Measurements from ENCODE around the gene KCNQ5. TPM values are rescaled to one million over a fixed set of nuclear protein-coding genes. Genes with fewer than 3 reads are reported as not detected.
"Not testable (repeated sequence)": the region's sequence is repeated elsewhere in the genome, so short reads cannot be mapped to it uniquely, and the experiment has no call there.

KCNQ5 gene
- total RNA-seq, 1 experiment from 2014 or later: 7.1 TPM

DNA sequence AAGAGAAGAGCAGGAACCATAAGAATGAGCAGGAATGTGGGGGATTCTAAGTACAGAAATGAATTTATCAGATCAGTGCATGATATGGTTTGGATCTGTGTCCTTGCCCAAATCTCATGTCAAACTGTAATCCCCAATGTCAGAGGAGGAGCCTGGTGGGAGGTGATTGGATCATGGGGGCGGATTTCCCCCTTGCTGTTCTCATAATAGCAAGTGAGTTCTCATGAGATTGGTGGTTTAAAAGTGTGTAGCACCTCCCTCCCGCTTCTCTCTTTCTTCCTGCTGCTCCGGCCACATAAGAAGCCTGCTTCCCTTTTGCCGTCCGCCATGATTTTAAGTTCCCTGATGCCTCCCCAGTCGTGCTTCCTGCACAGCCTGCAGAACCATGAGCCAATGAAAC lies 554.2 kb downstream of the KCNQ5 start:
- DNase-seq (ENCODE audit: low read depth): no peak

DNA sequence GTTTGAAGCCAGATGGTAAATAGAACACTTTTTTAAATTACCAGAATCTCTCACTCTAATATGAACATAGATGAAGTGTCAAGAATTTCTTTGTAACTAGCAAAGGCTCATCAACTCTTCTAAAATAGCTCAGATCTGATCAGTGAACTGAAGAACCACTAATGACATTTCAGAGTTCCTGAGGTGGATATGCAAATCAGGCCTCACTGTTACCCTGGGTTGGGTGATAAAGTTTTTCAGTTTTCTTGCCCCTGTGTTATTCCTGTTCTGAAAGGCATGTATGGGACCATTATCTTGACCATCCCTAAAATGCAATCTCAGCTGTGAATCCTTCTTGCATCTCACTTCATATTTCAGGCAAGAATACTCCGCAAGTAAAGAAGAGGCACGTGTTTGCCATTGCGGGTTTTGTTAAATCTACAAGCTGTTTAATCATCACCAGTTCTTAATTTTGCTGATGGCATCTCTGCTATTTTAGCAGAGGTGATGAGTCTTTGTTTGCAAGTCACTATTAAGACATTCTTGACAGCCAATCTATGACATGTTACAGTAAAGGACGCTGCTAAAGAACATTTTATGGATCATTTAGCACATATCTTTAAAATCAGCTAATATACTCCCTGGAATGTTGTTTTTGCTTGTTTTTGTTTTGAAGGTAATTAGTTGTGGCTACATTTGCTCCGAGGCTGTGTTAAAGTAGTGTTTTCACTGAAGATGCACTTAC lies 555.5 kb downstream of the KCNQ5 start:
- no peak for DNase-seq (ENCODE audit: low read depth)

DNA sequence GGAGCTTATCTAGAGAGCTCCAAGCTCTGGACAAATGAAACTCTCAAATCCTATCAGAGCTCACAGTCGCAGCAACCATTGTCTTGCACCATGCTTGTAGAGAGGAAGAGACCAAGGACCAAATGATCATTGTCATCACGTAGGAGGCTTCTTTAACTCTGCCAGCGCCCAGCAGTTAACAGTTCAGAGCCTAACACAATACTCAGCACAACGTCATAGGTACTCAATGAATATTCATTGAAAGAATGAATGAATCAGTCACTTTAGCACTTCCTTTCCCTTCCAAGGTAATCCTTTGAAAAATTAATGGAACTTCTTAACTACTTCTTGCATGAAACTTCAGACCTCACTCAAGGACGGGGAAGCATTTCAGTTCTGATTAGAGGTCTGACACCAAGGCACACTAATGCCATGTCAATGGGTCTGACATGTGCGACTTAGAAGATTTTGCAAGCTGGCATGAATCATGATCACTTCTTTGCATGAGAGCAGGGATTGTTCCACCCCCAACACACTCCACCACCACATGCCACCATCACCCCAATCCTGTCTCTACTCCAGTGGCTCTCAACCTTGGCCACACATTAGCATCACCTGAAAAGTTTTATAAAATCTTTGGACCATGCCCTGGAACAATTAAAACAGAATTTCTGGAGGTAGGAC lies 558.3 kb downstream of the KCNQ5 start:
- DNase-seq (ENCODE audit: low read depth): peak; percentile 33

DNA sequence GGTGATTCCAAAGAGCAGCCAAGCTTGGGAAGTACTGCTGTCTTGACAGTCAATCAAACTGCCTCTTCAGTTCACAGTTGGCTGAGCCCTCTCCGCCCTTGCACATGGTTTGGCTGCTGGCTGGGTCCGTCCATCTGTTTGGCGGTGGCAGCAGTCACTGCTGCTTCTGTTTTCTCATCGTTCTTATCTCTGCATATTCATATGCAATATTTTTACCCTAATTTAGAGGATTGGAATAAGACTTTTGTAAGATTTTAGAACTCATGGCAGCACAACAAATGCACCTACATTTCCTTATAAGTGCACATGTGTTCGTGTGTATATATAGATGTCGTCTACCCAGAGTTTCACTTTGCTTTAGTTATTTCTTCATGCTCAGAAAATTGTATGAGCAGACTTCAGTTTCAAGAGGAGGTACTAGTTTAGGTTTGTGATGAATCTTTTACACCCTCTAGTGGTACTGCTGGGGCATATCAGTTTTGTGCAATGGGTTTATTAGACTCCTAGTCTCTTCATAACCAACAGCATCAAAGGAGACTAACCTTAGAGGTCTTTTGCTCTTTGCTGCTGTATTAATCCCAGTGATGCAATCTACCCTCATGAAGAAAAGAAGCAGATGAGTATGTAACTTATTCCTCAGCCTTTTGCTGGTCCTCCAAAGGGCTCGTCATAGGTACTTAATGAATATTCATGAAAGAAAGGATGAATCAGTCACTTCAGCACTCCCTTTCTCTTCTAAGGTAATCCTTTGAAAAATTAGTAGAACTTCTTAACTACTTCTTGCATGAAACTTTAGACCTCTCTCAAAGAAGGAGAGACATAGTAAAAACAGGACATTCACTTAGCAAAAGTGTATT lies 559.1 kb downstream of the KCNQ5 start:
- peak; percentile 77 for DNase-seq (ENCODE audit: low read depth)

DNA sequence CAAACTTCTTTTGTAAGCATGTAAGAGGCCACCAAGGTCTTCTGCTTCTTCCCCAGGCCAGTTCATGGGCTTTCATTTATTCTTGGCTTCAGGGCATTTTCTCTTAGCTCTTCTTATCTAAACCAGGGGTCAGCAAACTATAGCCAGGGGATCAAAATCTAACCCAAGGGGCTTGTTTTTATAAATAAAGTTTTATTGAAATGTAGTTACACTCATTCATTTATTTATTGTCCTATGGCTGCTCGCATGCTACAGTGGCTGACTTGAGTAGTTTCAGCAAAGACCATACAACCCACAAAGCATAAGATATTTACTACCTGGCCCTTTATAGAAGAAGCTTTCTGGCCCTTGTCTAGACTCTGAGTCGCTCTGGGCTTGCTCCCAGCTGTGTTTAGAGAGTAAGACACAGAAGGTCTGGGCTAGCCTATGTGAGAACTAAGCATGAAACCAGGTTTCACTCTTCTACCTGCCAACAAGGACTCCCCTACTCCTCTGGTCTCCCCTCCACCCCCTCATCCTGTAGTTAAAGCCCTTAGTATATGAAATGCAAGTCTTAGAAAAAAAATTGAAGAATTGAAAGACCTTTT lies 560.2 kb downstream of the KCNQ5 start:
- DNase-seq (ENCODE audit: low read depth): no peak

DNA sequence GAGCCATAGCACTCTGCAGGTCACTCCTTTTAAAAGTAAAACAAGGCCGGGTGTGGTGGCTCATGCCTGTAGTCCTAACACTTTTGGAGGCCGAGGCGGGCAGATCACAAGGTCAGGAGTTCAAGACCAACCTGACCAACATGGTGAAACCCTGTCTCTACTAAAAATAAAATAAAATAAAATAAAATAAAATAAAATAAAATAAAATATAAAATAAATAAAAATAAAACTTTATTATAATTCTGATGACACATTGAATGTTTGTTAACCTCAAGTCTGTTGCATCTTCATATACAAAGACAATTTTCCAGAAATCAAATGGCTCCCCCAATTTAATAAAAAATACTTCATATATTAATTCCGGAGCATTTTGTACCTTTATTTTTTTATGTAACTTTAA lies 571.4 kb downstream of the KCNQ5 start:
- DNase-seq (ENCODE audit: low read depth): not testable (repeated sequence)

DNA sequence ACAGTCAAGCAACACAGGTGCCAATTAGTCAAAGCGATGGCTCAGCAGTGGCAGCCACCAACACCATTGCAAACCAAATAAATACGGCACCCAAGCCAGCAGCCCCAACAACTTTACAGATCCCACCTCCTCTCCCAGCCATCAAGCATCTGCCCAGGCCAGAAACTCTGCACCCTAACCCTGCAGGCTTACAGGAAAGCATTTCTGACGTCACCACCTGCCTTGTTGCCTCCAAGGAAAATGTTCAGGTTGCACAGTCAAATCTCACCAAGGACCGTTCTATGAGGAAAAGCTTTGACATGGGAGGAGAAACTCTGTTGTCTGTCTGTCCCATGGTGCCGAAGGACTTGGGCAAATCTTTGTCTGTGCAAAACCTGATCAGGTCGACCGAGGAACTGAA lies 572.9 kb downstream of the KCNQ5 start:
- no peak for DNase-seq (ENCODE audit: low read depth)

DNA sequence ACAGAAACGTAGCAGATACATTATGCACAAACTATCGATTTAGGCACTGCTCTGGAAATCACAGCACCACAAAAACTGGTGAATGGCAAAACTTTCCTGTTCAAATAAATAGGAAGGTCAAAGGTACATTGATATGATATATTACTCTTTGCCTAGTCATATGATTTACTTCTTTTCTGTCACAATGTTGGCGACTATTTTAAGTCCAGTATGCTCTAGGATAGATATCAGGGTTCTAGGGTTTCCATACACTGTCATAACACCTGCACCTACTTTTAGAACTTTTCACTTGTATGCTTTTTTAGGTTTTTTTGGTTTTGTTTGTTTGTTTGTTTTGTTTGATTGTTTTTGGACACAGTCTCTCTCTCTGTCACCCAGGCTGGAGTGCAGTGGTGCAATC lies 578.4 kb downstream of the KCNQ5 start:
- DNase-seq (ENCODE audit: low read depth): no peak

DNA sequence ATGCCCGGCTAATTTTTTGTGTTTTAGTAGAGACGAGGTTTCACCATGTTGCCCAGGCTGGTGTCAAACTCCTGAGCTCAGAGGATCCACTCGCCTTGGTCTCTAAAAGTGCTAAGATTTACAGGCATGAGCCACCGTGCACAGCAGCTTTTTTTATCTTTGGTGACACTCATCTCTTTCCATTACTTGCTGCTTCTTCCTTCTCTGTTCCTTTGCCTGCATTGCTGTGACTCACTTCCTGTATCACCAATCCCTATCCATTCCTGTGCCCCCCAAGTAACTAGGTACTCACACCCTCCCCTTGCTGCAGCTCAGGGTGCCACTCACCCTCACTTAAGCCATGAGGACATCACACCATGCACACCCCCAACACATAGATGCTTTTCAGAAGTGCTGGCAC lies 578.9 kb downstream of the KCNQ5 start:
- DNase-seq (ENCODE audit: low read depth): peak; percentile 6

DNA sequence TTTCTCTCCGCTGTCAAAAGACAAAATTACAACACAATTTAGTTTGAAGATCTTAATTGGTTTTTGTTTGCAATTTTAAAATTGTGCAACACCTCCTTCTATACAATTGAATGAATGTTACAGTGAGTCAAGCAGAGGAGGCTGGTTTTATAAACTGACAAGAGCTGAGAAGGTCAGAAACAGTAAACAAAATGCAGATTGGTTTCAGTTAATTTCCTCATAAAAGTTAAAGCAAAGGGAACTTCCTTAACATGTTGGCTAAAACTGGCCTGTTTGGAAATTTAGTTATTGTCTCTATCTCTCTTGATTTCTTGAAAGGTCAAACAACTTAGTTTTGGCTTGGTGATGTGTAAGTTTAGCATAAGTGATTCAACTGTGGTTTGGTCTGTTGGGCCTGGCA lies 581.2 kb downstream of the KCNQ5 start:
- DNase-seq (ENCODE audit: low read depth): no peak

DNA sequence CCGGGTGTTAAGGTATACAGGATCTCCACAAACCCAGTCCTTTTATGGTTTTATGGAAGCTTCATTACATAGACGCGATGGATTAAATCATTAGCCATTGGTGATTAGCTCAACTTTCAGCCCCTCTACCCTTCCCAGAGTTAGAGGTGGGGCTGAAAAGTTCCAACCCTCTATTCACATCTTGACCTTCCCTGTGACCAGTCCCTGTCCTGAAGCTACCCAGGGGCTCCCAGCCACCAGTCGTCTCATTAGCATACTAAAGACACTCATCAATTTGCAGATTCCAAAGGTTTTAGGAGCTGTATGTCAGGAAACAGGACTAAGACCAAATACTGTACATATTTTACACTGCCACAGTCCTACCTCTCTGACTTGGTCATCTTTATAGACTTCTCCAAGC lies 582.4 kb downstream of the KCNQ5 start:
- DNase-seq (ENCODE audit: low read depth): no peak

DNA sequence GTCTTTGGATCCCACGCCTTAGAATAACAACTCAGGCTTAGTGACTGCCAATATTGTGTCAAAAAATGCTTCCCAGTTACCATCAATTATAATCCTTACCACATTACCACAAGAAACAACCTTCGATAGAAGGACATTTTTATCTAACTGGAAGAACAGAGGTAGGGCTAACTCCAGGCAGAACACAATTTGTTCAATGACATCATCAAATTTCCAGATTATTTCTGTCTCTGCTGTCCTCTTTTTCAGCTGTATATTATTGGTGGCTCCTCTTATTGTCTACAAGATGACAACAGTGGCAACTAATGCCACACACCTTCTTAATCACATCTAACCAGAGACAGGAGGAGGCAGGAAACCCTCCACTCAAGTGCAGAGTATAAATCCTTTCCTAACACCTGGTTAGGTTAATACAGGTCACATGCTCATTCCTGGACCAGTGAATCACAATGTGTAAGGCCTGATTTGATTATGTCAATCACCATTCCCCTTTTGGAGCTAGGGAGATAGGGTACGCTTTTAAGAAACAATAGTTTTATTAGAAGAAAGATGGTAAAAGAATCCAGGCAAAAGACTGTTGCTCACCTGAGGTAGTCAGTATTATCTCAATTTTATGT lies 585.5 kb downstream of the KCNQ5 start:
- DNase-seq (ENCODE audit: low read depth): no peak

DNA sequence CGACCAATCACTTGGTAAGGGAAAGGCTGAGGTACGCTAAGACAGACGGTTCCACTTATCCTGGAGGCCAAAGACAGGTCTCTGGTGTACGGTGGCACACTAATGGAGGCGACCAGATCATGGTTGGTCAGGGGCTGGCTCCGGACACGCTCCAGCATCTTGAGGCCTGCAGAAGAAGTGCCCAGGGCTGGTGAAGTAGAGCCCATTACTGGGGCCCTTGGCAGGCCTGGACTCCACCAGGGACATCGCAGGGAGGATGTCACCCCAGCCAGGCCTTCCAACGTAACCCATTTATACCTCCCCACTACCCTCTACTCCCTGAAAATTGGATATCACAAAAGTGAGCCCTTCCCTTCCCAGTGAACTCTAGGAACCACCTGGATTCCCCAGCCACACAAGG lies 587.3 kb downstream of the KCNQ5 start:
- DNase-seq (ENCODE audit: low read depth): no peak

DNA sequence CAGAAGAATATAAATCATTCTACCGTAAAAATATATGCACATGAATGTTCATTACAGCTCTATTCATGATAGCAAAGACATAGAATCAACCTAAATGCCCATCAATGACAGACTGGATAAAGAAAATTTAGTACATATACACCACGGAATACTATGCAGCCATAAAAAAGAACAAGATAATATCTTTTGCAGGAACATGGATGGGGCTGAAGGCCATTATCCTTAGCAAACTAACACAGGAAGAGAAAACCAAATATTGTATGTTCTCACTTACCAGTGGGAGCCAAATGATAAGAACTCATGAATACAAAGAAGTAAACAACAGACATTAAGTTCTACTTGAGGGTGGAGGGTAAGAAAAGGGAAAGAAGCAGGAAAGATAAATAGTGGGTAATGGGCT lies 595.0 kb downstream of the KCNQ5 start:
- DNase-seq (ENCODE audit: low read depth): no peak

DNA sequence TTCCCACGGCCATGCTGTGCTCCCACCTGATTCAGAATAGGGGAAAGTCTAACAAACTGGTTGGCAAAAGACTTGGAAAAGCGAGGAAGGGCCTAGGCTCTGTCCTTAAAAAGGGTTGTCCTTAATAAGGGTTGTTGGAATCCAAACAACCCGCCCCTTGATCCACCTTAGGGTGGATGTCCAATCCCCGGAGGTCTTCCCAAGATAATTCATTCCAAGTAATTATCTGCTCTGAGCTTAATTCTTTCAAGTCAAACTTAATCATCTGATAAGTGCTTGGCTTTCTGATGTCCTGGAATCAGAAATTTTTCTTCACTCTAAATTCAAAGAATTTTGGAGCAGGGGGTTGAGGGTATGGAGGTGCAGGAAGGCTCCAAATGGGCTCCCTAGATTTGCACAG lies 603.5 kb downstream of the KCNQ5 start, which contains the start of gene KHDC1L:
Gene KHDC1L (minus strand): TSS at position 101 of the 400 bp plus-strand sequence. CDS start 88 bp downstream, at position 13.
- no peak for DNase-seq (ENCODE audit: low read depth)

DNA sequence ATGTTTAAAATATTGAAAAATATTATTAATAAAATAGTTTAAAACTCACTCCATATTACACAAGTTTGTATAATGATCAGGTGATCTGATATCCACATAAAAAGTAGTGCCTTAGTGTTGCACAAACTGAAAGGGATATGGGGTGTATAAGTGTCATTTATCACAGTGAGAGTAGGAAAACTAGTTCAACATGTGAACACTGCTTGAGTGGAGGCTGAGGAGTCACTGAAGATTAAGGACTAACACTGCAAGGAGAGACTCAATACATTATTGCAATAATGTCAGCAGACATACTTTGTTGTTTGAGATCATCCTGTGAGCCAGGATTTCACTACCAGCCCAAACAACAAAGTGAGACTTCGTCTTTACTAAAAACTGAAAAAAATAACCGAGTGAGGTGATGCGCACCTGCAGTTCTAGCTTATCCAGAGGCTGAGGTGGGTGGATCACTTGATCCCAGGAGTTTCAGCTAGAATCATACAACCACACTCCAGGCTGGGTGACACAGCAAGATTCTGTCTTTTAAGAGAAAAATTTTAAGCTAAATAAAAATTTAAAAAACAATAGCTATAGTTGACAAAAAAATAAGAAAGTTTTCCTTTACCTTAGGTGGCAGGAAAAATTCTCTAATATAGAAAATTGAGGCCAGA lies 605.9 kb downstream of the KCNQ5 start:
- no peak for DNase-seq (ENCODE audit: low read depth)

DNA sequence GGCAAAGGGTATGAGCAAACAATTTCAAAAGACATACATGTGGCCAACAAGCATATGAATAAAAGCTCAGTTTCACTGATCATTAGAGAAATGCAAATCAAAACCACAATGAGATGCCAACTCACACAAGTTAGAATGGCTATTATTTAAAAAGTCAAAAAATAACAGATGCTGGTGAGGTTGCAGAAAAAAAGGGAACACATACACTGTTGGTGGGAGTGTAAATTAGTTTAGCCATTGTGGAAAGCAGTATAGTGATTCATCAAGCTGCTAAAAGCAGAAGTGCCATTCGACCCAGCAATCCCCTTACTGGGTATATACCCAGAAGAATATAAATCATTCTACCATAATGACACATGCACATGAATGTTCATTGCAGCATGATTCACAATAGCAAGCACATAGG lies 610.1 kb downstream of the KCNQ5 start:
- DNase-seq (ENCODE audit: low read depth): peak; percentile 32

DNA sequence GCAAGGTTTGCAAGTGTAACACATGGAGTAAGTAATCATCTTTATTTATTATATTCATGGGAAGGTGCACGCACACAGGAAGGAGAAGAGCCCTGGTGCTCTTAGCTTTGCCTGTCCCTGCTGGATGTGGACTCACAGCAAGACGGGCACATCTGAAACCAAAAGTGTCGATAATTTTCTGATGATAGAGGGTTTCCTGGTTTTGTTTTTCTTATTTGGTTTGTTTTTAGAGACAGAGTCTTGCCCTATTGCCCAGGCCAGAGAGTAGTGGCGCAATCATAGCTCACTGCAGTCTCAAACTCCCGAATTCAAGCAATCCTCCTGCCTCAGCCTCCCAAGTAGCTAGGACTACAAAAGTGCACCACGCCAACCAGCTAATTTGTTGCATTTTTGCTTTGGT lies 611.2 kb downstream of the KCNQ5 start:
- no peak for DNase-seq (ENCODE audit: low read depth)

DNA sequence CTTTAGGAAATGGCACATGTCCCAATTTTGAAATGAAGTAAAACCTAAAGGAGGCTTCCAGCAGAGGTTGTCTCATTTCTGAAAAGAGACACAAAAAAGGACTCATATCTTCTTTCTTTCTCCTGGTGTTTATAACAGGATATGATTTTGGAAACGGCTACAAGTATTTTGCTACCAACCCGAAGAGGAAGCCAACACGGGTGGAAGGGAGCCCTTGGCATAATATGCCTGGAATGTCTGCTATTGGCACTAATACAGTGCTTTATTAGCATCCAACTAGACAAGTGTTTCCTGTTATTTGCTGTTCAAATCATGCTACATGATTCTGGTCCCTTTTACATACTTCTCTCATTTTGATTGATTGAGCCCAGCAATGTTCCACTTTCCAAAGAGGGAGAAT lies 612.1 kb downstream of the KCNQ5 start:
- not testable (repeated sequence) for DNase-seq (ENCODE audit: low read depth)

DNA sequence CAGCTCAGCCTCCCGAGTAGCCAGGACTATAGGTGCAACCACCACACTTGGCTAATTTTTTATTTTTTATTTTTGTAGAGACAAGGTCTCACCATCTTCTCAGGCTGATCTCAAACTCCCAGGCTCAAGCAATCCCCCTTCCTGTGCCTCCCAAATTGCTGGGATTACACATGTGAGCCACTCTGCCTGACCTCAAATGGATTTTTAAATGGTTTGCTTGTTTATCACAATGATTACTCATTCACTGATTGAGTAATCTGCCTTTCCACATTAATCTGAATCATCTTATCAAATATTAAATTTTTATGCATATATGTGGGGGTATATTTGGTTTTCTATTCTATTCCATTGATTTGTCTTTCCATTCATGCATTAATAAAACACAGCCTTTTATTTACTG lies 612.9 kb downstream of the KCNQ5 start:
- DNase-seq (ENCODE audit: low read depth): peak; percentile 82

DNA sequence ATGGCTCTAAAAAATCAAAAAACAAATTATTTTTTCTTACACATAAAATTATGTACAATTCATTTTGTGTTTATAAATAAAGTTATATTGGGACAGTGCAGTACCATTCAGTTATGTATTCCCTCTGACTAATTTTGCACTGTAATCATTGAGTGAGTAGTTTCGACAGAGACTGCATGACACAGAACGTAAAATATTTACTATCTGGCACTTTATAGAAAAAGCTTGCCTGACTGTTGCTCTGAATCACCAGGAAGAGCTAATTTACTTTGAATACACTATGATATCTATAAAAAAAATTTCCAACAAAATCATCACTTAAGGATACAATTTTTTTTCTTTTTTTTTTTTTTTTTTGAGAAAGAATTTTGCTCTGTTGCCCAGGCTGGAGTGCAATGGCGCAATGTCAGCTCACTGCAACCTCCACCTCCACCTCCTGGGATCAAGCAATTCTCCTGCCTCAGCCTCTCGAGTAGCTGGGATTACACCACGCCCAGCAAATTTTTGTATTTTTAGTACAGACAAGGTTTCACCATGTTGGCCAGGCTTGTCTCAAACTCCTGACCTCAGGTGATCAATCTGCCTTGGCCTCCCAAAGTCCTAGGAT lies 614.4 kb downstream of the KCNQ5 start:
- DNase-seq (ENCODE audit: low read depth): peak; percentile 87

All from LHCN-M2 (cell line).